ENCODE measurements around the gene PTBP3. TPM values are rescaled to one million over a fixed set of nuclear protein-coding genes. Genes with fewer than 3 reads are reported as not detected.
"Not testable (repeated sequence)": the region's sequence is repeated elsewhere in the genome, so short reads cannot be mapped to it uniquely, and the experiment has no call there.

PTBP3 gene
- polyA plus RNA-seq, 1 donor from 2014 or later, result 36.1 TPM

DNA sequence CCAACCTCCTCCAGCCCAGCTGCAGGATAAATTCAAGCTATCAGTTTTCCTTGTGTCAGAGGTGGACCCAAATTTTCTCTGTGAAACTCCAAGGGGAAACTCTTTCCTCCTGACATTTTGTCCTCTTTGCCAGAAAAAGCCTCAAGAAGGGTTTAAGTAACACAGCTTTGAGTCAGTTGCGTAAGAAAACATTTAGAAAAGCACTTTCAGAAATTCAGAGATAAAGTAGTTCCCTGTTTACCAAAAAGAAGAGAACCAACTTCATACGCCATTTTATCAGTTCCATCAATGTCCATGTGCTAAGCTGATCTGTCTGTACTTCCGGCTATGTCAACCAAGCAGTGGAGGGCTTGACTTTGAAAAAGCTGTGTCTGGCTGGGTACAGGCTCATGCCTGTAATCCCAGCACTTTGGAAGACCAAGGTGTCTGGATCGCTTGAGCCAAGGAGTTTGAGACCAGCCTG is 138.4 kb downstream of the PTBP3 start:
- no peaks in the 10 kb centered on the region for H3K9me2 ChIP-seq (ENCODE audit: insufficient read depth, low read length)
- no peak overlapping the region for H3K4me2 ChIP-seq (ENCODE audit: low read length)
- H4K20me1 ChIP-seq (ENCODE audit: insufficient read depth), result no peaks in the 10 kb centered on the region
- no peak overlapping the region for H3K27ac ChIP-seq (ENCODE audit: low read length)
- H3F3A ChIP-seq (ENCODE audit: insufficient read depth, low read length, poor library complexity, severe bottlenecking), result no peaks in the 10 kb centered on the region
- no peak overlapping the region for H2AFZ ChIP-seq (ENCODE audit: low read depth, low read length)
- no peaks in the 10 kb centered on the region for H3K27me3 ChIP-seq (ENCODE audit: insufficient read depth, low read depth, low read length)
- no peaks in the 10 kb centered on the region for H3K36me3 ChIP-seq (ENCODE audit: insufficient read depth, low read length)
- no peaks in the 10 kb centered on the region for H3K9me3 ChIP-seq (ENCODE audit: low read length)
- no peak overlapping the region for H3K9ac ChIP-seq (ENCODE audit: low read length)
- H3K4me3 ChIP-seq (ENCODE audit: low read length), result no peak overlapping the region
- no peaks in the 10 kb centered on the region for H3K79me2 ChIP-seq (replicated peaks; ENCODE audit: insufficient read depth, low read length)
- TF ChIP-seq MXI1 (conservative IDR thresholded peaks at IDR 0.05; ENCODE audit: poor library complexity, severe bottlenecking) (no peak), CTCF (IDR thresholded peaks at IDR 0.05; ENCODE audit: poor library complexity, severe bottlenecking) (no peak), POLR2AphosphoS5 (IDR thresholded peaks at IDR 0.05) (no peak), TAF1 (IDR thresholded peaks at IDR 0.05; ENCODE audit: low read depth) (no peak), REST (IDR thresholded peaks at IDR 0.05; ENCODE audit: borderline replicate concordance) (no peak), SMC3 (conservative IDR thresholded peaks at IDR 0.05; ENCODE audit: poor library complexity) (no peak), RAD21 (conservative IDR thresholded peaks at IDR 0.05) (no peak)

GRCh38 chr9:112193572-112194288 is 139.7 kb downstream of the PTBP3 start:
- Histone ChIP-seq H3K9me2 (ENCODE audit: insufficient read depth, low read length) (no peaks in the 10 kb centered on the region), H3K4me2 (ENCODE audit: low read length) (no peak overlapping the region), H3K36me3 (ENCODE audit: insufficient read depth, low read length) (no peaks in the 10 kb centered on the region), H3F3A (ENCODE audit: insufficient read depth, low read length, poor library complexity, severe bottlenecking) (no peaks in the 10 kb centered on the region), H3K27me3 (ENCODE audit: insufficient read depth, low read depth, low read length) (no peaks in the 10 kb centered on the region), H3K27ac (ENCODE audit: low read length) (no peak overlapping the region), H3K9me3 (ENCODE audit: low read length) (no peaks in the 10 kb centered on the region), H4K20me1 (ENCODE audit: insufficient read depth) (no peaks in the 10 kb centered on the region), H2AFZ (ENCODE audit: low read depth, low read length) (no peak overlapping the region), H3K9ac (ENCODE audit: low read length) (no peak overlapping the region), H3K79me2 (replicated peaks; ENCODE audit: insufficient read depth, low read length) (no peaks in the 10 kb centered on the region), H3K4me3 (ENCODE audit: low read length) (no peak overlapping the region)
- TF ChIP-seq EP300 (conservative IDR thresholded peaks at IDR 0.05; ENCODE audit: poor library complexity, severe bottlenecking) (no peak), EZH2 (IDR thresholded peaks at IDR 0.05; ENCODE audit: borderline replicate concordance, insufficient read depth, low read length, poor library complexity, severe bottlenecking) (no peak), POLR2AphosphoS5 (IDR thresholded peaks at IDR 0.05) (no peak), TAF1 (IDR thresholded peaks at IDR 0.05; ENCODE audit: low read depth) (no peak), MXI1 (conservative IDR thresholded peaks at IDR 0.05; ENCODE audit: poor library complexity, severe bottlenecking) (no peak), CTCF (IDR thresholded peaks at IDR 0.05; ENCODE audit: poor library complexity, severe bottlenecking) (no peak), SMC3 (conservative IDR thresholded peaks at IDR 0.05; ENCODE audit: poor library complexity) (no peak), RAD21 (conservative IDR thresholded peaks at IDR 0.05) (no peak), REST (IDR thresholded peaks at IDR 0.05; ENCODE audit: borderline replicate concordance) (no peak)

GRCh38 chr9:112190320-112190719 is 143.1 kb downstream of the PTBP3 start:
- not testable (repeated sequence) for H2AFZ ChIP-seq (ENCODE audit: low read depth, low read length); H3K27ac ChIP-seq (ENCODE audit: low read length); H3K9ac ChIP-seq (ENCODE audit: low read length); H3K79me2 ChIP-seq (replicated peaks; ENCODE audit: insufficient read depth, low read length); H3F3A ChIP-seq (ENCODE audit: insufficient read depth, low read length, poor library complexity, severe bottlenecking); H3K4me2 ChIP-seq (ENCODE audit: low read length); H3K9me3 ChIP-seq (ENCODE audit: low read length); H3K27me3 ChIP-seq (ENCODE audit: insufficient read depth, low read depth, low read length); H3K4me3 ChIP-seq (ENCODE audit: low read length); H3K9me2 ChIP-seq (ENCODE audit: insufficient read depth, low read length); H3K36me3 ChIP-seq (ENCODE audit: insufficient read depth, low read length); H4K20me1 ChIP-seq (ENCODE audit: insufficient read depth)

All from neural cell (in vitro differentiated cells).